Astrocyte (in vitro differentiated cells and primary cell): Measurements from ENCODE around the gene PARK7. TPM values are rescaled to one million over a fixed set of nuclear protein-coding genes. Genes with fewer than 3 reads are reported as not detected.
A peak's percentile ranks its signal among the peaks of the same experiment; 100 is the strongest.
"Not testable (repeated sequence)": the region's sequence is repeated elsewhere in the genome, so short reads cannot be mapped to it uniquely, and the experiment has no call there.

Source experiments
- DNase-seq: peaks from one replicate; pipeline ENCODE4 v3.0.0-alpha.2; 2010; ENCODE audit warnings: low read depth
- FAIRE-seq: peaks from 2 replicates; lab custom pipeline; 2011; peaks lifted over from hg19 to GRCh38; lab: Jason Lieb, UNC
- H2AFZ ChIP-seq: 2 replicates; pipeline ENCODE4 v1.6.0; 2012; ENCODE audit warnings: low read depth, low read length, inconsistent platforms
- H3K27ac ChIP-seq: 2 replicates; pipeline ENCODE4 v1.5.1; 2011; ENCODE audit warnings: low read depth, low read length, inconsistent platforms
- H3K27me3 ChIP-seq: 2 replicates; pipeline ENCODE4 v1.6.0; 2011; ENCODE audit warnings: low read length, inconsistent platforms; ENCODE audit not compliant: insufficient read depth
- H3K36me3 ChIP-seq: 2 replicates; pipeline ENCODE4 v1.5.1; 2011; ENCODE audit warnings: low read length, inconsistent platforms; ENCODE audit not compliant: insufficient read depth
- H3K4me1 ChIP-seq: 2 replicates; pipeline ENCODE4 v1.5.1; 2011; ENCODE audit warnings: low read length, inconsistent platforms; ENCODE audit not compliant: insufficient read depth
- H3K4me2 ChIP-seq: 2 replicates; pipeline ENCODE4 v1.6.0; 2012; ENCODE audit warnings: low read length, inconsistent platforms
- H3K4me3 ChIP-seq: 2 replicates; pipeline ENCODE4 v1.5.1; 2011; ENCODE audit warnings: low read depth, mild to moderate bottlenecking, low read length, inconsistent platforms; ENCODE audit not compliant: insufficient read depth
- H3K79me2 ChIP-seq: 2 replicates; pipeline ENCODE4 v1.6.0; 2012; ENCODE audit warnings: mild to moderate bottlenecking, low read length, inconsistent platforms; ENCODE audit not compliant: insufficient read depth
- H3K9ac ChIP-seq: 2 replicates; pipeline ENCODE4 v1.6.0; 2012; ENCODE audit warnings: mild to moderate bottlenecking, low read length, inconsistent platforms
- H3K9me3 ChIP-seq: 2 replicates; pipeline ENCODE4 v1.5.1; 2012; ENCODE audit warnings: low read depth, mild to moderate bottlenecking, low read length, inconsistent platforms; ENCODE audit not compliant: insufficient read depth
- H4K20me1 ChIP-seq: 2 replicates; pipeline ENCODE4 v1.6.0; 2012; ENCODE audit warnings: low read length, inconsistent platforms; ENCODE audit not compliant: insufficient read depth
- H3K27ac Mint-ChIP-seq: one replicate; pipeline ENCODE4 v1.8.0; 2021; ENCODE audit warnings: mild to moderate bottlenecking, mixed read lengths; ENCODE audit not compliant: unreplicated experiment
- H3K27me3 Mint-ChIP-seq: one replicate; pipeline ENCODE4 v1.8.0; 2021; ENCODE audit warnings: low read depth, mixed read lengths; ENCODE audit not compliant: unreplicated experiment
- H3K36me3 Mint-ChIP-seq: one replicate; pipeline ENCODE4 v1.8.0; 2021; ENCODE audit warnings: low read depth, mixed read lengths; ENCODE audit not compliant: unreplicated experiment
- H3K4me1 Mint-ChIP-seq: one replicate; pipeline ENCODE4 v1.8.0; 2021; ENCODE audit warnings: low read depth, mixed read lengths; ENCODE audit not compliant: unreplicated experiment
- H3K4me3 Mint-ChIP-seq: one replicate; pipeline ENCODE4 v1.8.0; 2021; ENCODE audit warnings: mild to moderate bottlenecking, moderate library complexity, mixed read lengths; ENCODE audit not compliant: unreplicated experiment
- H3K9me3 Mint-ChIP-seq: one replicate; pipeline ENCODE4 v1.8.0; 2021; ENCODE audit warnings: mild to moderate bottlenecking, mixed read lengths; ENCODE audit not compliant: unreplicated experiment
- EZH2 ChIP-seq: IDR thresholded peaks from 2 replicates; pipeline ENCODE4 v1.6.1; 2012; ENCODE audit warnings: mild to moderate bottlenecking, low read length, inconsistent platforms; ENCODE audit not compliant: insufficient read depth
- total RNA-seq: library from RNA; stranded (reverse); gene quantifications from 2 replicates; pipeline ENCODE4 v1.2.1, GENCODE V29; 2021
- TF ChIP-seq, protein P1 (sequence below): IDR thresholded peaks from 2 replicates; pipeline ENCODE4 v1.5.1; 2011; ENCODE audit warnings: low read depth, mild to moderate bottlenecking, inconsistent platforms, low read length, moderate library complexity; ENCODE audit not compliant: insufficient read depth

The PARK7 gene
- total RNA-seq, 1 donor from 2014 or later, result 282 TPM

DNA sequence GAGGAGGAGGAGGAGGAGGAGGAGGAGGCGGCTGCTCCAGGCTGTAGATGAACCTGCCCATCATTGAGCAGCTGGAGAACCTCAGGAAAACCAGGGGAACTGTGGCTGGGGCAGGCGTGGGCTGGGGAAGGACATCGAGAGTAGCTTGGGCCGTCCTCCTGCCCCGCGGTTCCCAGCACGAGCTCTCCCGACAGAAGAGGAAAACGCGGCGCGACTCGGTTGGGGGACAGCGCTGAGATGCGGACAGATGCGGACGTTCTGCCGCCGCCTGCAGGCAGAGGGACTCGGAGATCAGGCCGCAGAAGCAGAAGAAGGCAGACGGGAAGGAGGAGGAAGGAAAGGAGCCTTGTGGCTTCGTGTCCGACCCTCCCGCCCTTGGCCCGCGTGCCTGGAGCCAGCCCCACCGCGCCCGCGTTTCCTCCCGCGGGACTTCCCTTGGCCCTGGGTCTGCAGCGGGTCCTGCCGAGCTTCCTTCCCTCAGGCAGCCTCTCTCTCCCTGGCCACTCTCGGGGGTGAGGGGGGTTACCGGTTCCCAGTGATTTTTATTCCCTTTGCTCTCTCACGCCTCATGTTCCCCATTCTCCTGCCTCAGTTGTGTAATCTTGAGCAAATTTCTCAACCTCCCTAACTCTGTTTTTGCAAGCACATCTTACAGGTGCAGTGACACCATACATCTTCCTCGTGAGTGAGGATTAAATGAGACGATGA lies 19.1 kb upstream of the PARK7 start:
- no peaks in the 10 kb centered on the region for H3K79me2 ChIP-seq
- no peak overlapping the region for H3K27ac Mint-ChIP-seq
- H3K9me3 ChIP-seq, result no peaks in the 10 kb centered on the region
- H3K27me3 ChIP-seq, result peaks cover 14% of the 10 kb centered on the region
- no peaks in the 10 kb centered on the region for H3K36me3 ChIP-seq
- TF ChIP-seq EZH2, result no peak
- TF ChIP-seq, protein P1, sequence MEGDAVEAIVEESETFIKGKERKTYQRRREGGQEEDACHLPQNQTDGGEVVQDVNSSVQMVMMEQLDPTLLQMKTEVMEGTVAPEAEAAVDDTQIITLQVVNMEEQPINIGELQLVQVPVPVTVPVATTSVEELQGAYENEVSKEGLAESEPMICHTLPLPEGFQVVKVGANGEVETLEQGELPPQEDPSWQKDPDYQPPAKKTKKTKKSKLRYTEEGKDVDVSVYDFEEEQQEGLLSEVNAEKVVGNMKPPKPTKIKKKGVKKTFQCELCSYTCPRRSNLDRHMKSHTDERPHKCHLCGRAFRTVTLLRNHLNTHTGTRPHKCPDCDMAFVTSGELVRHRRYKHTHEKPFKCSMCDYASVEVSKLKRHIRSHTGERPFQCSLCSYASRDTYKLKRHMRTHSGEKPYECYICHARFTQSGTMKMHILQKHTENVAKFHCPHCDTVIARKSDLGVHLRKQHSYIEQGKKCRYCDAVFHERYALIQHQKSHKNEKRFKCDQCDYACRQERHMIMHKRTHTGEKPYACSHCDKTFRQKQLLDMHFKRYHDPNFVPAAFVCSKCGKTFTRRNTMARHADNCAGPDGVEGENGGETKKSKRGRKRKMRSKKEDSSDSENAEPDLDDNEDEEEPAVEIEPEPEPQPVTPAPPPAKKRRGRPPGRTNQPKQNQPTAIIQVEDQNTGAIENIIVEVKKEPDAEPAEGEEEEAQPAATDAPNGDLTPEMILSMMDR, result no peak
- DNase-seq, result peak; percentile 41
- peaks cover 4% of the 10 kb centered on the region for H3K27me3 Mint-ChIP-seq
- H3K9me3 Mint-ChIP-seq, result no peaks in the 10 kb centered on the region
- no peak for FAIRE-seq
- H3K4me3 Mint-ChIP-seq, result peak overlapping the region; percentile 56
- peaks cover 16% of the 10 kb centered on the region for H3K4me1 Mint-ChIP-seq
- H3K4me1 ChIP-seq, result peaks cover 14% of the 10 kb centered on the region
- no peaks in the 10 kb centered on the region for H3K36me3 Mint-ChIP-seq
- H3K4me3 ChIP-seq, result peak overlapping the region; percentile 25
- H3K4me2 ChIP-seq, result peak overlapping the region; percentile 82
- H3K27ac ChIP-seq, result no peak overlapping the region
- peak overlapping the region; percentile 92 for H2AFZ ChIP-seq
- H3K9ac ChIP-seq, result no peak overlapping the region
- H4K20me1 ChIP-seq, result no peaks in the 10 kb centered on the region

DNA sequence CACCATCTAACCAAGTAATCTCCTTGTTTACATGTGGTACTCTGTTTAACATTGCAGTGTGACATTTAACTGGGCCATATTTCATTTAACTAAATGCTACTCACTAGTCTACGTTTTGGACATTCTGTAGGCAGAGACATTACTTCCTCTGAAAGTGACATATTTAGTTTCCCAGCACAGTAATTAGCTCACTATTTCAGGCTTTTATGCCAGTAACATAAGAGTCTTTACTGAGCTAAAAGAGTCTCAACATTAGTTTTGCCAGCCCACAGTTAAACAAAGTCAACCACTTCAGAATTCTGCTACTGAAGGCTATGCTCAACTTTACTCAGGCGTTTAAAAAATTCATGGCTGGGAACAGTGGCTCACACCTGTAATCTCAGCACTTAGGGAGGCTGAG lies 18.3 kb upstream of the PARK7 start:
- Histone ChIP-seq H3K27ac (no peak overlapping the region), H3K4me2 (no peak overlapping the region), H3K9me3 (no peaks in the 10 kb centered on the region), H3K4me3 (no peak overlapping the region), H2AFZ (no peak overlapping the region), H3K36me3 (no peaks in the 10 kb centered on the region), H4K20me1 (no peaks in the 10 kb centered on the region), H3K9ac (no peak overlapping the region), H3K79me2 (no peaks in the 10 kb centered on the region), H3K27me3 (peaks cover 11% of the 10 kb centered on the region), H3K4me1 (peaks cover 14% of the 10 kb centered on the region)
- DNase-seq (no peak), FAIRE-seq (no peak)
- no peak overlapping the region for H3K27ac Mint-ChIP-seq
- H3K27me3 Mint-ChIP-seq, result peaks cover 4% of the 10 kb centered on the region
- no peaks in the 10 kb centered on the region for H3K9me3 Mint-ChIP-seq
- TF ChIP-seq, protein P1, result no peak
- no peak for TF ChIP-seq EZH2
- H3K4me1 Mint-ChIP-seq, result peaks cover 16% of the 10 kb centered on the region
- no peaks in the 10 kb centered on the region for H3K36me3 Mint-ChIP-seq
- H3K4me3 Mint-ChIP-seq, result no peak overlapping the region

GRCh38 chr1:7948960-7949359 lies 12.6 kb upstream of the PARK7 start:
- FAIRE-seq, result peak; percentile 96
- Histone ChIP-seq H3K9ac (no peak overlapping the region), H2AFZ (no peak overlapping the region)

GRCh38 chr1:7952791-7953190 lies 8.7 kb upstream of the PARK7 start:
- H3K9me3 ChIP-seq, DNase-seq, H3K27me3 Mint-ChIP-seq, H3K4me2 ChIP-seq, H2AFZ ChIP-seq, H3K9me3 Mint-ChIP-seq, H3K27ac Mint-ChIP-seq, H3K79me2 ChIP-seq, H3K4me3 Mint-ChIP-seq, H3K27me3 ChIP-seq, H4K20me1 ChIP-seq, H3K36me3 Mint-ChIP-seq, H3K9ac ChIP-seq, FAIRE-seq, H3K4me3 ChIP-seq, H3K27ac ChIP-seq, H3K36me3 ChIP-seq: not testable (repeated sequence)
- H3K4me1 Mint-ChIP-seq, result peaks cover 26% of the 10 kb centered on the region
- H3K4me1 ChIP-seq, result peaks cover 17% of the 10 kb centered on the region

More at GRCh38 chr1:7948960-7949359, 12.6 kb upstream of the PARK7 start:
- H3K27ac Mint-ChIP-seq, result peak overlapping the region; percentile 79
- no peaks in the 10 kb centered on the region for H3K79me2 ChIP-seq
- no peaks in the 10 kb centered on the region for H3K27me3 Mint-ChIP-seq
- H3K27ac ChIP-seq, result no peak overlapping the region
- H3K9me3 ChIP-seq, result no peaks in the 10 kb centered on the region
- H3K4me1 ChIP-seq, result peaks cover 10% of the 10 kb centered on the region
- no peak overlapping the region for H3K4me3 ChIP-seq
- peaks cover 13% of the 10 kb centered on the region for H3K4me1 Mint-ChIP-seq
- TF ChIP-seq EZH2, result no peak
- TF ChIP-seq, protein P1, result no peak
- no peaks in the 10 kb centered on the region for H4K20me1 ChIP-seq
- no peak overlapping the region for H3K4me3 Mint-ChIP-seq
- peak; percentile 95 for DNase-seq
- peak overlapping the region; percentile 48 for H3K4me2 ChIP-seq
- no peaks in the 10 kb centered on the region for H3K9me3 Mint-ChIP-seq
- no peaks in the 10 kb centered on the region for H3K36me3 Mint-ChIP-seq
- no peaks in the 10 kb centered on the region for H3K36me3 ChIP-seq
- no peaks in the 10 kb centered on the region for H3K27me3 ChIP-seq
